ENCODE measurements around the gene COMMD2.
A peak's percentile ranks its signal among the peaks of the same experiment; 100 is the strongest.

Gene COMMD2

DNA sequence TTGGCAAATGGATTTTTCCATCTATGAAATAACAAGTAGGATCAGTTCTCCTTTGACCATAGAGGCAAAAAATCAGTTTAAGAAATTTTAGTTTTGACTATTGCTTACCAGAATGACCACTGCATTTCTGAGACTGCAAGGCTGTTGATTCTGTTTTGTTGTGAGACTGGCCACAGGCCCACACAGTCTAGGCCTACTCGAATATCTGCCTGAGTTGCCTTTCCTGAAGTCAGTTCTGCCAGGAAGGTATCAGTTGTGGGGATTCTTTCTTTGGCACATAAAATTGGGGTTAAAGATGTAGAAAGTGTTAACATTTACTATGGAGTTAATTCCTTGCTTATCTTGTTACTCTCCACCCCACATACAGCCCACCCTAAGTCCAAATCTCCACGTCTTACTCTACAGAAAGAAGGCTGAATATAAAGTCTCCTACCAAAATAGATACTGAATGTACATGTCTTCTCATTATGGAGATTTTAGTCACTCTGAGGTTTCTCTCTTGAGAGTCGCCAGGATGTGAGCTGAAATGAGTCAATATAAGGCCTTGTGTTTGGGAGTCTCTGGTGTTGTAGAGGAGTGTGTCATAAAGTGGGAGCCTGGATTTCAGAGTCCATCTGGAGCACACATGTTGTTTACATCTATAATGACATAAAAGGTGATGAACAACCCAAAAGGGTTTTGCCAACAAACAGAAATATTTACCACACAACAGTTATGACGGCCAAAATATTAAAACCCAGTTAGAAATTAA lies 49.4 kb downstream of the COMMD2 start:
- no peak for DNase-seq

DNA sequence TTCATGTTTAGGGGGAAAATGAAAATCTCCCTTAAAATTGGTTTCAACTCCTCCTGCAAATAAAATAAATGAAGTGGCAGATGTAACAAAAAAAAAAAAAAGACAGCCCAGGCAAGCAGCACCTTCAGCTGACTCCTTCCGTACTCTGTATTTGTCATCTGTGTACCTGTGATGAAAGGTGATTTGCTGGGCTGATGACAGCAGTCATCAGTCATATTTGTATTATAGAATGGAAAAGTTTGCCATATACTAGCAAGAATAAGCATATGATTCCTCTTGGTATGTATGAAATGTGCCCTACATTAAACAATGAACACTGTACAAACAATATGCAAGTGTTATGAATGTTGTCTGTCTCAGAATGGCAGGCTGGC lies 50.3 kb downstream of the COMMD2 start:
- DNase-seq: no peak

DNA sequence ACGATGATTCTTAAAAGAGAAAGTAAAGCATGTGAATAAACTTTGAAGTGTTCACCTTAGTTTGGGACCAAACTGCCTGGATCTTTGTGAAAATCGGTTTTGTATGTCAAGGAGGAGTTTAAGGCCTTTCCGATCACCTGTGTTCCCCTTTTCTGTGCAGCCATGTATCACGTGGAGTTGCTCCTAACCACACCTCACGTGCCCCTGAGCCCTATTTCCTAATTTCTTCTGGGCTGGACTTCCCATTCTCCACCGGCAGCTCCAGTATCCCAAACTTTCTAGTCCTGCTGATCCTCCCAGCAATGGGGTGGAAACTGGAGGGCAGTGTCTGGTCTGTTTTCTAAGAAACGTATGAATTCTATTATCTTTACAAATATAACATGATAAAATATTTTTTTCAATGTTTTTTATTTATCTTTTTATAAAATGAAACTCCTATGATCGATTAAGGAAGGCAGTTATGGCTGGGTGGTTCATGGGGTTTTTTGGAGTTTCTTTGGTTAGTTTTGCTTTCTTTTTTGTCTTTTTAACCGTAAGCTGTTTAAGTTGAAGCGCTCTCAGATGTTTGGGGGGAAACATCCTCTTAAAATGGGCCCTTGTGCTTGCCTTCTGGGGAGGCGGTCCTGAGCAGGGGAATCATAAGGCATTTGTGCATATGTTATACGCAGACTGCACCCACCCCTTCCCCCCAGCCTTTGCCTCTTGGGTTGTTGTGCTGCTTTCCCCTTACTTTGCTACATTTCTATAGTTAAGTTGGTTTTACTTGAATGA lies 50.9 kb downstream of the COMMD2 start:
- peak in 1 of 2 donors; percentile 42 for DNase-seq

Measured in CD4-positive, alpha-beta T cell treated with Interleukin-4 for 1 hour (primary cell).